ENCODE results near the gene PTCRA.
"Not testable (repeated sequence)": the region's sequence is repeated elsewhere in the genome, so short reads cannot be mapped to it uniquely, and the experiment has no call there.

Gene PTCRA

GRCh38 chr6:42939810-42940167 is 23.9 kb downstream of the PTCRA start:
- TF ChIP-seq CTCF (IDR thresholded peaks at IDR 0.05): no peak
- no peaks in the 10 kb centered on the region for H3K4me1 ChIP-seq
- no peak for DNase-seq
- intact Hi-C loops (cut with DNase I; ENCODE audit: low total_unique reads): no loop called here
- H3K4me3 ChIP-seq: no peak overlapping the region
- peaks cover 27 to 85% (median 64%) of the 10 kb centered on the region in 3 donors for H3K36me3 ChIP-seq
- no peaks in the 10 kb centered on the region for H3K27me3 ChIP-seq
- H3K27ac ChIP-seq: no peak overlapping the region
- no peaks in the 10 kb centered on the region for H3K9me3 ChIP-seq

- H3K27ac ChIP-seq: no peak overlapping the region
- no peak for TF ChIP-seq CTCF (IDR thresholded peaks at IDR 0.05)
- no peaks in the 10 kb centered on the region for H3K27me3 ChIP-seq
- intact Hi-C loops (cut with DNase I; ENCODE audit: low total_unique reads): no loop called here
- no peaks in the 10 kb centered on the region for H3K9me3 ChIP-seq
- no peak overlapping the region for H3K4me3 ChIP-seq
- H3K4me1 ChIP-seq: no peaks in the 10 kb centered on the region
- peaks cover 21 to 84% (median 58%) of the 10 kb centered on the region in 3 donors for H3K36me3 ChIP-seq
- no peak for DNase-seq
Observed at GRCh38 chr6:42940493-42941045, 24.7 kb downstream of the PTCRA start.

- H3K27ac ChIP-seq; H3K4me1 ChIP-seq; H3K9me3 ChIP-seq; H3K4me3 ChIP-seq; intact Hi-C loops (cut with DNase I; ENCODE audit: low total_unique reads); H3K27me3 ChIP-seq; DNase-seq: not testable (repeated sequence)
- peaks cover 17 to 79% (median 50%) of the 10 kb centered on the region in 3 donors for H3K36me3 ChIP-seq
Observed at GRCh38 chr6:42941356-42941755, 25.5 kb downstream of the PTCRA start.

GRCh38 chr6:42942444-42942843 is 26.6 kb downstream of the PTCRA start:
- H3K27me3 ChIP-seq: no peaks in the 10 kb centered on the region
- H3K4me3 ChIP-seq: no peak overlapping the region
- H3K27ac ChIP-seq: no peak overlapping the region
- DNase-seq: no peak
- no peak for TF ChIP-seq CTCF (IDR thresholded peaks at IDR 0.05)
- no peaks in the 10 kb centered on the region for H3K9me3 ChIP-seq
- H3K36me3 ChIP-seq: peaks cover 17 to 68% (median 39%) of the 10 kb centered on the region in 3 donors
- no peaks in the 10 kb centered on the region for H3K4me1 ChIP-seq
- intact Hi-C loops (cut with DNase I; ENCODE audit: low total_unique reads): no loop called here

GRCh38 chr6:42947950-42948349 is 32.1 kb downstream of the PTCRA start:
- no peak overlapping the region for H3K27ac ChIP-seq
- no peak for TF ChIP-seq CTCF (IDR thresholded peaks at IDR 0.05)
- no peaks in the 10 kb centered on the region for H3K27me3 ChIP-seq
- intact Hi-C loops (cut with DNase I; ENCODE audit: low total_unique reads): no loop called here
- H3K4me1 ChIP-seq: peaks cover 0 to 11% (median 0%) of the 10 kb centered on the region in 4 donors
- H3K4me3 ChIP-seq: no peak overlapping the region
- no peaks in the 10 kb centered on the region for H3K9me3 ChIP-seq
- H3K36me3 ChIP-seq: peaks cover 4 to 20% (median 11%) of the 10 kb centered on the region in 3 donors
- DNase-seq: no peak

GRCh38 chr6:42952389-42952788 is 36.5 kb downstream of the PTCRA start:
- intact Hi-C loops (cut with DNase I; ENCODE audit: low total_unique reads): no loop called here
- Histone ChIP-seq H3K4me1 (peaks cover 0 to 11% (median 0%) of the 10 kb centered on the region in 4 donors), H3K27me3 (no peaks in the 10 kb centered on the region), H3K4me3 (no peak overlapping the region), H3K9me3 (no peaks in the 10 kb centered on the region), H3K27ac (no peak overlapping the region), H3K36me3 (no peaks in the 10 kb centered on the region)
- TF ChIP-seq CTCF (IDR thresholded peaks at IDR 0.05): no peak
- no peak for DNase-seq

GRCh38 chr6:42954405-42954804 is 38.6 kb downstream of the PTCRA start:
- H3K4me3 ChIP-seq; H3K27ac ChIP-seq; intact Hi-C loops (cut with DNase I; ENCODE audit: low total_unique reads); H3K36me3 ChIP-seq; H3K9me3 ChIP-seq; H3K4me1 ChIP-seq; H3K27me3 ChIP-seq; DNase-seq: not testable (repeated sequence)
